Smooth muscle cell (in vitro differentiated cells): ENCODE measurements around the gene UGT1A10. TPM values are rescaled to one million over a fixed set of nuclear protein-coding genes. Genes with fewer than 3 reads are reported as not detected.

ENCODE experiments used
- DNase-seq: peaks from one replicate; lab custom pipeline; 2025; ENCODE audit not compliant: unreplicated experiment; lab: John Stamatoyannopoulos, UW
- H2AFZ ChIP-seq: fragments of 200-600 bp; sonication (generic); 2 replicates; pipeline ENCODE4 v1.6.0; 2016; ENCODE audit warnings: antibody characterized with exemption, low read depth, mild to moderate bottlenecking
- H3F3A ChIP-seq: fragments of 200-600 bp; sonication (generic); 2 replicates; pipeline ENCODE4 v1.6.0; 2017; ENCODE audit warnings: antibody characterized with exemption, low read depth
- H3K27ac ChIP-seq: fragments of 200-600 bp; sonication (generic); 2 replicates; pipeline ENCODE4 v1.5.1; 2016; ENCODE audit warnings: low read depth, mild to moderate bottlenecking
- H3K27me3 ChIP-seq: fragments of 200-600 bp; sonication (generic); 2 replicates; pipeline ENCODE4 v1.6.1; 2016; ENCODE audit warnings: low read depth, mild to moderate bottlenecking
- H3K36me3 ChIP-seq: fragments of 200-600 bp; sonication (generic); 2 replicates; pipeline ENCODE4 v1.5.1; 2016; ENCODE audit warnings: low read depth
- H3K4me1 ChIP-seq: fragments of 200-600 bp; sonication (generic); 2 replicates; pipeline ENCODE4 v1.5.1; 2016; ENCODE audit warnings: low read depth
- H3K4me2 ChIP-seq: fragments of 200-600 bp; sonication (generic); 2 replicates; pipeline ENCODE4 v1.6.0; 2016; ENCODE audit warnings: mild to moderate bottlenecking
- H3K4me3 ChIP-seq: fragments of 200-600 bp; sonication (generic); 2 replicates; pipeline ENCODE4 v1.5.1; 2016; ENCODE audit warnings: mild to moderate bottlenecking
- H3K79me2 ChIP-seq: fragments of 200-600 bp; sonication (generic); 2 replicates; pipeline ENCODE4 v1.6.0; 2016; ENCODE audit warnings: low read depth, mild to moderate bottlenecking
- H3K9ac ChIP-seq: fragments of 200-600 bp; sonication (generic); 2 replicates; pipeline ENCODE4 v1.6.0; 2016; ENCODE audit warnings: low read depth
- H3K9me3 ChIP-seq: fragments of 200-600 bp; sonication (generic); replicated peaks from 2 replicates; pipeline ENCODE4 v1.5.1; 2016; ENCODE audit warnings: low read depth
- H4K20me1 ChIP-seq: fragments of 200-600 bp; sonication (generic); 2 replicates; pipeline ENCODE4 v1.6.0; 2016; ENCODE audit warnings: low read depth
- WGBS: methylation state at CpG from one replicate; pipeline ENCODE4 v1.1.7; 2016; ENCODE audit warnings: low lambda C conversion rate; 5-methylcytosine and 5-hydroxymethylcytosine counted together
- polyA plus RNA-seq: library from polyadenylated mRNA; unstranded; fragments of >200 nt; fragmentation: Nextera tagmentation; extraction: Ambion mirVana; gene quantifications from 2 replicates; pipeline ENCODE4 v1.2.1, GENCODE V29; 2016
- total RNA-seq: library from RNA; depleted of rRNA; stranded (reverse); fragments of >200 nt; gene quantifications from 2 replicates; pipeline ENCODE4 v1.2.3, GENCODE V29; 2014
- TF ChIP-seq, protein P1 (sequence below): fragments of 200-600 bp; sonication (generic); IDR thresholded peaks from 2 replicates; pipeline ENCODE4 v1.5.1; 2017; ENCODE audit warnings: borderline replicate concordance, mild to moderate bottlenecking, antibody characterized with exemption; ENCODE audit not compliant: insufficient read depth, poor library complexity, severe bottlenecking

Gene UGT1A10
- total and polyA plus RNA-seq, 2 experiments from 2014 or later = not detected

DNA sequence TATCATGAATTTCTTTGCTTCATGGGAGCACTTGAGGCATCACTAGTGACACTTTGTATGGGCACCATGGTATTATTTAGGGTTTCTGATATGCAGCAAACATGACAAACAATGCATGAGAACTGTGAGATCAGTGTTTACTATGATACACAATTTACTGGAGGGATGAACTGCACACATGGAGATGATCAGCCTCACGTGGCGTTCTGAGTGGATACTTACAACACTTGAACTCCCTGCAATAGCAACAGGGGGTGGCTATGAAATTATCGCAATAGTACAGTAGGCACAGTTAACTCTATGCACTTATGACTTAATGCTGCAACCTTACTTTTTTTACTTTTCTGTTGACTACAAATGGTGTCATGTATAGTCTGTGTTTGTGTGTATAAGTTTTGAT, 37.3 kb upstream of the UGT1A10 start:
- DNase-seq = no peak
- no peaks in the 10 kb centered on the region for H3K27me3 ChIP-seq
- no peaks in the 10 kb centered on the region for H3K9me3 ChIP-seq
- 78% methylated on average over 3 of the region's 3 CpGs for WGBS
- H3K79me2 ChIP-seq = no peaks in the 10 kb centered on the region
- TF ChIP-seq, protein P1, sequence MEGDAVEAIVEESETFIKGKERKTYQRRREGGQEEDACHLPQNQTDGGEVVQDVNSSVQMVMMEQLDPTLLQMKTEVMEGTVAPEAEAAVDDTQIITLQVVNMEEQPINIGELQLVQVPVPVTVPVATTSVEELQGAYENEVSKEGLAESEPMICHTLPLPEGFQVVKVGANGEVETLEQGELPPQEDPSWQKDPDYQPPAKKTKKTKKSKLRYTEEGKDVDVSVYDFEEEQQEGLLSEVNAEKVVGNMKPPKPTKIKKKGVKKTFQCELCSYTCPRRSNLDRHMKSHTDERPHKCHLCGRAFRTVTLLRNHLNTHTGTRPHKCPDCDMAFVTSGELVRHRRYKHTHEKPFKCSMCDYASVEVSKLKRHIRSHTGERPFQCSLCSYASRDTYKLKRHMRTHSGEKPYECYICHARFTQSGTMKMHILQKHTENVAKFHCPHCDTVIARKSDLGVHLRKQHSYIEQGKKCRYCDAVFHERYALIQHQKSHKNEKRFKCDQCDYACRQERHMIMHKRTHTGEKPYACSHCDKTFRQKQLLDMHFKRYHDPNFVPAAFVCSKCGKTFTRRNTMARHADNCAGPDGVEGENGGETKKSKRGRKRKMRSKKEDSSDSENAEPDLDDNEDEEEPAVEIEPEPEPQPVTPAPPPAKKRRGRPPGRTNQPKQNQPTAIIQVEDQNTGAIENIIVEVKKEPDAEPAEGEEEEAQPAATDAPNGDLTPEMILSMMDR = no peak
- no peak overlapping the region for H3K27ac ChIP-seq
- no peaks in the 10 kb centered on the region for H4K20me1 ChIP-seq
- no peak overlapping the region for H3K9ac ChIP-seq
- H3K4me3 ChIP-seq = no peak overlapping the region
- no peaks in the 10 kb centered on the region for H3K36me3 ChIP-seq
- no peaks in the 10 kb centered on the region for H3F3A ChIP-seq
- no peak overlapping the region for H2AFZ ChIP-seq
- peak overlapping the region; percentile 28 for H3K4me2 ChIP-seq
- no peaks in the 10 kb centered on the region for H3K4me1 ChIP-seq

DNA sequence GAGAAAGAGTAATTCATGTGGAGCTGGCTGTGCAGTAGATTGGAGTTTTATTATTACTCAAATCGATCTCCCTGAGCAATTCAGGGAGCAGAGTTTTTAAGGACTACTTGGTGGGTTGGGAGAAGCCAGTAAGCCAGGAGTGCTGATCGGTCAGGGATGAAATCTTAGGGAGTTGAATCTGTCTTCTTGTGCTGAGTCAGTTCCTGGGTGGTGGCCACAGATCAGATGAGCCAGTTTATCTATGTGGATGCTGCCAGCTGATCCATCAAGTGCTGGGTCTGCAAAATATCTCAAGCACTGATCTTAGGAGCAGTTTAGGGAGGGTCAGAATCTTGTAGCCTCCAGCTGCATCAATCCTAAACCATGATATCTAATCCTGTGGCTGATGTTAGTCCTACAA, 35.9 kb upstream of the UGT1A10 start:
- Histone ChIP-seq H3F3A (no peaks in the 10 kb centered on the region), H4K20me1 (no peaks in the 10 kb centered on the region), H3K4me3 (no peak overlapping the region), H2AFZ (no peak overlapping the region), H3K27ac (no peak overlapping the region), H3K9ac (no peak overlapping the region), H3K4me2 (no peak overlapping the region), H3K27me3 (no peaks in the 10 kb centered on the region), H3K79me2 (no peaks in the 10 kb centered on the region), H3K36me3 (no peaks in the 10 kb centered on the region), H3K9me3 (no peaks in the 10 kb centered on the region), H3K4me1 (no peaks in the 10 kb centered on the region)
- 52% methylated on average over 2 of the region's 2 CpGs for WGBS
- no peak for DNase-seq
- TF ChIP-seq, protein P1 = no peak

DNA sequence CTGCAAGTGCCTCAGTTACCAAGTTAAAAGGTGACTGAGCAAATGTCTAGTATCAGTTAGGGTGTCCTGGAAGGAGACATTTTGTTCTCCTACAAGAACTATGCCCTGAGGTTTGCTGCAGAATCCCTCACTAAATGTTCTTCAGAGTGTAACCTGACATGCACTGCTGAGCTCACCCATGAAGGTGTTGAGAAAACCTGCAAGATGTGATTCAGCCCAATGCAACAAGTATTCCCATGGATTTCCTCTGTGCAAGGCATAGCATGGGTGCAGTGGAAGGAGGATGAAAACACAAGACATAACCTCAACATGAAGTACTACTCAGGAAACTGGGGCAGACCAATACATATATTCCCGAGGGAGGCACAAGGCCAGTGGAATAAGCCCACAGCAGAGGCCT, 34.2 kb upstream of the UGT1A10 start:
- no peaks in the 10 kb centered on the region for H3K79me2 ChIP-seq
- no peak overlapping the region for H3K27ac ChIP-seq
- DNase-seq = no peak
- no peaks in the 10 kb centered on the region for H3F3A ChIP-seq
- H3K9ac ChIP-seq = no peak overlapping the region
- H3K27me3 ChIP-seq = no peaks in the 10 kb centered on the region
- no peaks in the 10 kb centered on the region for H3K9me3 ChIP-seq
- H3K4me2 ChIP-seq = no peak overlapping the region
- H3K4me3 ChIP-seq = no peak overlapping the region
- no peaks in the 10 kb centered on the region for H3K4me1 ChIP-seq
- no peaks in the 10 kb centered on the region for H3K36me3 ChIP-seq
- no peak overlapping the region for H2AFZ ChIP-seq
- TF ChIP-seq, protein P1 = no peak
- no peaks in the 10 kb centered on the region for H4K20me1 ChIP-seq
- 86% methylated on average over 1 of the region's 1 CpG for WGBS

DNA sequence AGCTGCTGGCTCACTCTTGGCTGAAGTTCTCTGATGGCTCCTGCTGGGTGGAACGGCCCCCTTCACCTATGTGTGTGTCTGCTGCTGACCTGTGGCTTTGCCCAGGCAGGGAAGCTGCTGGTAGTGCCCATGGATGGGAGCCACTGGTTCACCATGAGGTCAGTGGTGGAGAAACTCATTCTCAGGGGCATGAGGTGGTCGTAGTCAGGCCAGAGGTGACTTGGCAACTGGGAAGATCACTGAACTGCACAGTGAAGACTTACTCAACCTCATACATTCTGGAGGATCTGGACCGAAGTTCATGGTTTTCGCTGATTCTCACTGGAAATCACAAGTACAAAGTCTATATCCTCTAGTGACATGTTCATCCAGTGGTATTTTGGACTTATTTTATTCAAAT, 32.7 kb upstream of the UGT1A10 start:
- H3K79me2 ChIP-seq = no peaks in the 10 kb centered on the region
- TF ChIP-seq, protein P1 = no peak
- no peak for DNase-seq
- H3F3A ChIP-seq = no peaks in the 10 kb centered on the region
- no peaks in the 10 kb centered on the region for H3K36me3 ChIP-seq
- H3K9me3 ChIP-seq = no peaks in the 10 kb centered on the region
- H2AFZ ChIP-seq = no peak overlapping the region
- H4K20me1 ChIP-seq = no peaks in the 10 kb centered on the region
- H3K4me3 ChIP-seq = no peak overlapping the region
- no peak overlapping the region for H3K9ac ChIP-seq
- H3K4me1 ChIP-seq = no peaks in the 10 kb centered on the region
- H3K4me2 ChIP-seq = no peak overlapping the region
- H3K27me3 ChIP-seq = no peaks in the 10 kb centered on the region
- H3K27ac ChIP-seq = no peak overlapping the region
- WGBS = 92% methylated on average over 4 of the region's 4 CpGs
